ENCODE data around the gene RSBN1L.

RSBN1L gene

GRCh38 chr7:77794000-77794399 lies 97.7 kb downstream of the RSBN1L start:
- no peaks in the 10 kb centered on the region for H3K9me3 ChIP-seq (ENCODE audit: low read depth, low read length)
- no peak for DNase-seq (ENCODE audit: low read depth, low spot score)
- no peak overlapping the region for H3K9ac ChIP-seq (ENCODE audit: insufficient read length)
- peaks cover 12% of the 10 kb centered on the region; the same call in 1 of the 2 replicates for H3K36me3 ChIP-seq (ENCODE audit: insufficient read depth, low read length)
- no peak overlapping the region for H3K27ac ChIP-seq
- no peak overlapping the region for H3K4me3 ChIP-seq
- TF ChIP-seq EZH2 (IDR thresholded peaks at IDR 0.05), result no peak
- no peak for TF ChIP-seq POLR2AphosphoS5 (IDR thresholded peaks at IDR 0.05; ENCODE audit: borderline replicate concordance, low read depth, low read length)

GRCh38 chr7:77796109-77796508 lies 99.8 kb downstream of the RSBN1L start:
- Histone ChIP-seq H3K9ac (ENCODE audit: insufficient read length) (no peak overlapping the region), H3K27ac (no peak overlapping the region), H3K4me3 (no peak overlapping the region)

GRCh38 chr7:77796960-77797359 lies 100.7 kb downstream of the RSBN1L start:
- TF ChIP-seq POLR2AphosphoS5 (IDR thresholded peaks at IDR 0.05; ENCODE audit: borderline replicate concordance, low read depth, low read length) (no peak; the same call in 1 of the 2 replicates), EZH2 (IDR thresholded peaks at IDR 0.05) (no peak), FOXP2 (optimal IDR thresholded peaks at IDR 0.05; ENCODE audit: control extremely low read depth, extremely low read length, insufficient read depth) (no peak)
- Histone ChIP-seq H3K4me3 (peak overlapping the region; percentile 100), H3K27ac (no peak overlapping the region)

More at GRCh38 chr7:77796109-77796508, 99.8 kb downstream of the RSBN1L start:
- no peak for DNase-seq (ENCODE audit: low read depth, low spot score)
- H3K36me3 ChIP-seq (ENCODE audit: insufficient read depth, low read length), result peaks cover 12% of the 10 kb centered on the region; the same call in 1 of the 2 replicates
- no peaks in the 10 kb centered on the region for H3K9me3 ChIP-seq (ENCODE audit: low read depth, low read length)
- TF ChIP-seq FOXP2 (optimal IDR thresholded peaks at IDR 0.05; ENCODE audit: control extremely low read depth, extremely low read length, insufficient read depth) (no peak), EZH2 (IDR thresholded peaks at IDR 0.05) (no peak), POLR2AphosphoS5 (IDR thresholded peaks at IDR 0.05; ENCODE audit: borderline replicate concordance, low read depth, low read length) (no peak)

GRCh38 chr7:77797734-77798393 lies 101.6 kb downstream of the RSBN1L start:
- TF ChIP-seq POLR2AphosphoS5 (IDR thresholded peaks at IDR 0.05; ENCODE audit: borderline replicate concordance, low read depth, low read length) (peak; percentile 63; the same call in 1 of the 2 replicates), FOXP2 (optimal IDR thresholded peaks at IDR 0.05; ENCODE audit: control extremely low read depth, extremely low read length, insufficient read depth) (no peak), EZH2 (IDR thresholded peaks at IDR 0.05) (no peak)
- no peak for DNase-seq (ENCODE audit: low read depth, low spot score)
- Histone ChIP-seq H3K9ac (ENCODE audit: insufficient read length) (peak overlapping the region; percentile 94), H3K36me3 (ENCODE audit: insufficient read depth, low read length) (peaks cover 12% of the 10 kb centered on the region; the same call in 1 of the 2 replicates), H3K27ac (peak overlapping the region; percentile 74), H3K9me3 (ENCODE audit: low read depth, low read length) (no peaks in the 10 kb centered on the region), H3K4me3 (peak overlapping the region; percentile 100)

More at GRCh38 chr7:77796960-77797359, 100.7 kb downstream of the RSBN1L start:
- Histone ChIP-seq H3K9ac (ENCODE audit: insufficient read length) (peak overlapping the region; percentile 94), H3K9me3 (ENCODE audit: low read depth, low read length) (no peaks in the 10 kb centered on the region), H3K36me3 (ENCODE audit: insufficient read depth, low read length) (peaks cover 12% of the 10 kb centered on the region; the same call in 1 of the 2 replicates)
- no peak for DNase-seq (ENCODE audit: low read depth, low spot score)

GRCh38 chr7:77798394-77799077 lies 102.3 kb downstream of the RSBN1L start, which contains the start of the genes PHTF2 and TMEM60:
Gene PHTF2 (plus strand): TSS chr7:77798773.
Gene TMEM60 (minus strand): TSS chr7:77798434. CDS start chr7:77794373, 4,061 bp downstream.
- peaks cover 11% of the 10 kb centered on the region; the same call in 1 of the 2 replicates for H3K36me3 ChIP-seq (ENCODE audit: insufficient read depth, low read length)
- peak; percentile 95 for DNase-seq (ENCODE audit: low read depth, low spot score)
- H3K9ac ChIP-seq (ENCODE audit: insufficient read length), result peak within 1 kb of the TSS; percentile 94
- TF ChIP-seq POLR2AphosphoS5 (IDR thresholded peaks at IDR 0.05; ENCODE audit: borderline replicate concordance, low read depth, low read length) (peak; percentile 73), EZH2 (IDR thresholded peaks at IDR 0.05) (no peak), FOXP2 (optimal IDR thresholded peaks at IDR 0.05; ENCODE audit: control extremely low read depth, extremely low read length, insufficient read depth) (peak; percentile 94)
- H3K4me3 ChIP-seq, result peak within 1 kb of the TSS; percentile 100
- peak within 1 kb of the TSS; percentile 74 for H3K27ac ChIP-seq
- no peaks in the 10 kb centered on the region for H3K9me3 ChIP-seq (ENCODE audit: low read depth, low read length)

GRCh38 chr7:77799078-77799964 lies 103.1 kb downstream of the RSBN1L start:
- peak overlapping the region; percentile 70; the same call in 1 of the 2 replicates for H3K27ac ChIP-seq
- H3K4me3 ChIP-seq, result peak overlapping the region; percentile 100
- no peak for DNase-seq (ENCODE audit: low read depth, low spot score)

GRCh38 chr7:77800158-77800557 lies 103.9 kb downstream of the RSBN1L start:
- Histone ChIP-seq H3K36me3 (ENCODE audit: insufficient read depth, low read length) (no peaks in the 10 kb centered on the region; the same call in 1 of the 2 replicates), H3K9me3 (ENCODE audit: low read depth, low read length) (no peaks in the 10 kb centered on the region), H3K27ac (no peak overlapping the region), H3K9ac (ENCODE audit: insufficient read length) (peak overlapping the region; percentile 86), H3K4me3 (peak overlapping the region; percentile 100)
- TF ChIP-seq FOXP2 (optimal IDR thresholded peaks at IDR 0.05; ENCODE audit: control extremely low read depth, extremely low read length, insufficient read depth) (no peak), EZH2 (IDR thresholded peaks at IDR 0.05) (no peak), POLR2AphosphoS5 (IDR thresholded peaks at IDR 0.05; ENCODE audit: borderline replicate concordance, low read depth, low read length) (no peak)
- no peak for DNase-seq (ENCODE audit: low read depth, low spot score)

More at GRCh38 chr7:77799078-77799964, 103.1 kb downstream of the RSBN1L start:
- Histone ChIP-seq H3K9me3 (ENCODE audit: low read depth, low read length) (no peaks in the 10 kb centered on the region), H3K9ac (ENCODE audit: insufficient read length) (peak overlapping the region; percentile 86), H3K36me3 (ENCODE audit: insufficient read depth, low read length) (peaks cover 3% of the 10 kb centered on the region; the same call in 1 of the 2 replicates)
- no peak for TF ChIP-seq POLR2AphosphoS5 (IDR thresholded peaks at IDR 0.05; ENCODE audit: borderline replicate concordance, low read depth, low read length)
- no peak for TF ChIP-seq EZH2 (IDR thresholded peaks at IDR 0.05)
- no peak for TF ChIP-seq FOXP2 (optimal IDR thresholded peaks at IDR 0.05; ENCODE audit: control extremely low read depth, extremely low read length, insufficient read depth)

All from SK-N-MC (cell line).